Keratinocyte (primary cell): ENCODE data around the gene ADGRB3. TPM values are rescaled to one million over a fixed set of nuclear protein-coding genes. Genes with fewer than 3 reads are reported as not detected.
"Not testable (repeated sequence)": the region's sequence is repeated elsewhere in the genome, so short reads cannot be mapped to it uniquely, and the experiment has no call there.

Experiments
- DNase-seq: peaks from one replicate; pipeline ENCODE4 v3.0.0-alpha.2; 2011; ENCODE audit warnings: low read depth, missing footprints, low spot score
- FAIRE-seq: peaks from 2 replicates; lab custom pipeline; 2011; peaks lifted over from hg19 to GRCh38; lab: Jason Lieb, UNC
- H2AFZ ChIP-seq: 2 replicates; pipeline ENCODE4 v1.6.0; 2012; ENCODE audit warnings: low read length, control low read depth, inconsistent platforms; ENCODE audit not compliant: control insufficient read depth
- H3K27ac ChIP-seq: 2 replicates; pipeline ENCODE4 v1.5.1; 2011; ENCODE audit warnings: low read length; ENCODE audit not compliant: control insufficient read depth, insufficient read depth
- H3K27me3 ChIP-seq: 3 replicates; pipeline ENCODE4 v1.6.0; 2011; ENCODE audit warnings: low read length; ENCODE audit not compliant: control insufficient read depth, insufficient read depth; ENCODE audit errors: extremely low read depth
- H3K36me3 ChIP-seq, 2 experiments: 2 replicates in 1 of 2; 3 replicates in 1 of 2; pipeline ENCODE4 v1.5.1; 2011; ENCODE audit warnings: low read length in 2 of 2, mild to moderate bottlenecking in 1 of 2; ENCODE audit not compliant: control insufficient read depth in 2 of 2, insufficient read depth in 2 of 2; ENCODE audit errors: extremely low read depth in 1 of 2
- H3K4me1 ChIP-seq: 3 replicates; pipeline ENCODE4 v1.5.1; 2011; ENCODE audit warnings: low read length; ENCODE audit not compliant: control insufficient read depth, insufficient read depth; ENCODE audit errors: extremely low read depth
- H3K4me2 ChIP-seq: 3 replicates; pipeline ENCODE4 v1.6.0; 2011; ENCODE audit warnings: low read depth, low read length; ENCODE audit not compliant: control insufficient read depth, insufficient read depth; ENCODE audit errors: extremely low read depth
- H3K4me3 ChIP-seq, 3 experiments: fragments of 200-600 bp in 1 of 3; sonication (generic) in 1 of 3; 2 replicates in 2 of 3; 3 replicates in 1 of 3; pipeline ENCODE4 v1.5.1; 2011 to 2016; ENCODE audit warnings: low read length in 3 of 3, mild to moderate bottlenecking in 3 of 3, control low read depth in 2 of 3, inconsistent platforms in 1 of 3, low read depth in 1 of 3, mixed read lengths in 1 of 3, mixed run types in 1 of 3, moderate library complexity in 1 of 3; ENCODE audit not compliant: control insufficient read depth in 2 of 3, insufficient read depth in 2 of 3; ENCODE audit errors: extremely low read depth in 1 of 3
- H3K79me2 ChIP-seq: 2 replicates; pipeline ENCODE4 v1.6.0; 2012; ENCODE audit warnings: low read length; ENCODE audit not compliant: control insufficient read depth, insufficient read depth
- H3K9ac ChIP-seq: 3 replicates; pipeline ENCODE4 v1.6.0; 2011; ENCODE audit warnings: low read length; ENCODE audit not compliant: control insufficient read depth, insufficient read depth; ENCODE audit errors: extremely low read depth
- H3K9me1 ChIP-seq: 3 replicates; pipeline ENCODE4 v1.6.0; 2011; ENCODE audit warnings: low read length; ENCODE audit not compliant: control insufficient read depth, insufficient read depth; ENCODE audit errors: extremely low read depth
- H3K9me3 ChIP-seq: 2 replicates; pipeline ENCODE4 v1.5.1; 2012; ENCODE audit warnings: low read depth, low read length; ENCODE audit not compliant: control insufficient read depth
- H4K20me1 ChIP-seq: 3 replicates; pipeline ENCODE4 v1.6.0; 2011; ENCODE audit warnings: low read length; ENCODE audit not compliant: control insufficient read depth, insufficient read depth; ENCODE audit errors: extremely low read depth
- CTCF ChIP-seq, 3 experiments: IDR thresholded peaks in 1 of 3; conservative IDR thresholded peaks in 1 of 3; optimal IDR thresholded peaks in 1 of 3; 2 replicates in 2 of 3; 3 replicates in 1 of 3; pipeline versions ENCODE3 to v1.5.1; 2011; ENCODE audit warnings: low read length in 3 of 3, mild to moderate bottlenecking in 3 of 3, moderate library complexity in 2 of 3, control low read depth in 1 of 3, inconsistent platforms in 1 of 3; ENCODE audit not compliant: insufficient read depth in 2 of 3; ENCODE audit errors: extremely low read depth in 1 of 3
- EZH2 ChIP-seq: IDR thresholded peaks from one replicate; pipeline ENCODE4 v1.6.1; 2012; ENCODE audit warnings: inconsistent platforms, mild to moderate bottlenecking, low read length, moderate library complexity
- dilution Hi-C: fragments of 300-500 bp; cut with MboI; formaldehyde crosslinking; loops from one replicate; pipeline ENCODE4 v1.7.0; 2020; ENCODE audit warnings: low sequenced_read_pairs; ENCODE audit not compliant: extremely low pct_ligation_motif_present
- polyA plus RNA-seq, 5 experiments: library from polyadenylated mRNA; depleted of rRNA in 3 of 5; stranded (reverse) in 3 of 5; stranded (forward) in 1 of 5; unstranded in 1 of 5; fragments of >200 nt; gene quantifications; 1 replicate in 1 of 5; 2 replicates in 3 of 5; 3 replicates in 1 of 5; pipeline versions ENCODE4 v1.2.1 to v1.2.3, GENCODE V29; 2011 to 2012; ENCODE audit warnings: missing spikeins in 2 of 5, low read depth in 1 of 5, low replicate concordance in 1 of 5

ADGRB3 gene
- polyA plus RNA-seq, 1 donor (not counting 4 experiments of a cell fraction or from before 2014, with no cell fraction given): not detected

GRCh38 chr6:69116658-69117057 is 481.6 kb downstream of the ADGRB3 start:
- no peaks in the 10 kb centered on the region for H3K4me1 ChIP-seq
- no peaks in the 10 kb centered on the region for H3K36me3 ChIP-seq
- H3K4me2 ChIP-seq: no peak overlapping the region
- no peak overlapping the region for H2AFZ ChIP-seq
- H3K9me1 ChIP-seq: no peaks in the 10 kb centered on the region
- no peaks in the 10 kb centered on the region for H3K9me3 ChIP-seq
- H3K27me3 ChIP-seq: no peaks in the 10 kb centered on the region
- H3K79me2 ChIP-seq: no peaks in the 10 kb centered on the region
- no peaks in the 10 kb centered on the region for H4K20me1 ChIP-seq
- dilution Hi-C loops: no loop called here
- FAIRE-seq (no peak), DNase-seq (no peak)
- H3K4me3 ChIP-seq: no peak overlapping the region
- H3K9ac ChIP-seq: no peak overlapping the region
- H3K27ac ChIP-seq: no peak overlapping the region
- no peak for TF ChIP-seq EZH2
- no peak for TF ChIP-seq CTCF (optimal IDR thresholded peaks at IDR 0.05 in 1 of 3, IDR thresholded peaks at IDR 0.05 in 1 of 3, conservative IDR thresholded peaks at IDR 0.05 in 1 of 3; ENCODE audit: extremely low read depth in 1 of 3, insufficient read depth in 2 of 3, low read length in 3 of 3)

DNA sequence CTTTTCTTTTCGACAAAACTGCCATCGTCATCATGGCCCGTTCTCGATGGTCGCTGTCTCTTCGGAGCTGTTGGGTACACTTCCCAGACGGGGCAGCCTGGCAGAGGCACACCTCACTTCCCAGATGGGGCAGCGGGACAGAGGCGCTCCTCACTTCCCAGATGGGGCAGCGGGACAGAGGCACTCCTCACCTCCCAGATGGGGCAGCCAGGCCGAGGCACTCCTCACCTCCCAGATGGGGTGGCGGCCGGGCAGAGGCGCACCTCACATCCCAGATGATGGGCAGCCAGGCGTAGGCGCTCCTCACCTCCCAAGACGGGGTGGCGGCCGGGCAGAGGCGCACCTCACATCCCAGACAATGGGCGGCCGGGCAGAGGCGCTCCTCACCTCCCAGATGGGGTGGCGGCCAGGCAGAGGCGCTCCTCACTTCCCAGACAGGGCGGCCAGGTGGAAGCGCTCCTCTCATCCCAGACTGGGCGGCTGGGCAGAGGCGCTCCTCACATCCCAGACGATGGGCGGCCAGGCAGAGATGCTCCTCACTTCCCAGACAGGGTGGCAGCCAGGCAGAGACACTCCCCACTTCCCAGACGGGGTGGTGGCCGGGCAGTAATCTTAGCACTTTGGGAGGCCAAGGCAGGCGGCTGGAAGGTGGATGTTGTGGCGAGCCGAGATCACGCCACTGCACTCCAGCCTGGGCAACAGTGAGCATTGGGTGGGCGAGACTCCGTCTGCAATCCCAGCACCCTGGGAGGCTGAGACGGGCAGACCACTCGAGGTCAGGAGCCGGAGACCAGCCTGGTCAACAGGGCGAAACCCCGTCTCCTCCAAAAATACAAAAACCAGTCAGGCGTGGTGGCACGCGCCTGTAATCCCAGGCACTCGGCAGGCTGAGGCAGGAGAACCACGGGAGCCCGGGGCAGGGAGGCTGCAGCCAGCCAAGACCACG is 486.7 kb downstream of the ADGRB3 start:
- H4K20me1 ChIP-seq, H3K4me2 ChIP-seq, H3K9ac ChIP-seq, H3K9me1 ChIP-seq, DNase-seq, H2AFZ ChIP-seq, H3K4me3 ChIP-seq, H3K27ac ChIP-seq, H3K79me2 ChIP-seq, FAIRE-seq, H3K9me3 ChIP-seq, dilution Hi-C loops, H3K36me3 ChIP-seq, H3K27me3 ChIP-seq, H3K4me1 ChIP-seq: not testable (repeated sequence)
